WTC11 (cell line): ENCODE measurements around the gene BIRC5. TPM values are rescaled to one million over a fixed set of nuclear protein-coding genes. Genes with fewer than 3 reads are reported as not detected.

Source experiments
- ATF1 ChIP-seq: sonication (generic); formaldehyde crosslinking; IDR thresholded peaks from 2 replicates; pipeline ENCODE4 v1.8.1; 2023; ENCODE audit warnings: mild to moderate bottlenecking, moderate library complexity, missing genetic modification reagents
- CBFB ChIP-seq: sonication (generic); formaldehyde crosslinking; IDR thresholded peaks from 2 replicates; pipeline ENCODE4 v1.8.1; 2022; ENCODE audit warnings: mild to moderate bottlenecking, low read depth, missing genetic modification reagents
- ELF4 ChIP-seq: sonication (generic); formaldehyde crosslinking; IDR thresholded peaks from 2 replicates; pipeline ENCODE4 v1.8.1; 2022; ENCODE audit warnings: low read depth, mild to moderate bottlenecking, moderate library complexity, missing genetic modification reagents
- EMX1 ChIP-seq: fragments of 250-450 bp; sonication (Bioruptor Pico); IDR thresholded peaks from 2 replicates; pipeline ENCODE4 v1.8.0; 2021; ENCODE audit warnings: mild to moderate bottlenecking
- ESRRA ChIP-seq: sonication (generic); formaldehyde crosslinking; IDR thresholded peaks from 2 replicates; pipeline ENCODE4 v1.8.1; 2022; ENCODE audit warnings: mild to moderate bottlenecking, missing genetic modification reagents, borderline replicate concordance
- ETV6 ChIP-seq: sonication (generic); formaldehyde crosslinking; IDR thresholded peaks from 2 replicates; pipeline ENCODE4 v1.8.1; 2022; ENCODE audit warnings: mild to moderate bottlenecking, missing genetic modification reagents
- FOXK1 ChIP-seq: sonication (generic); formaldehyde crosslinking; IDR thresholded peaks from 2 replicates; pipeline ENCODE4 v1.8.0; 2022; ENCODE audit warnings: mild to moderate bottlenecking, moderate library complexity, missing genetic modification reagents
- FOXP1 ChIP-seq: sonication (generic); formaldehyde crosslinking; IDR thresholded peaks from 2 replicates; pipeline ENCODE4 v1.8.0; 2022; ENCODE audit warnings: missing genetic modification reagents, mild to moderate bottlenecking, moderate library complexity, borderline replicate concordance
- GTF2I ChIP-seq: fragments of 250-450 bp; sonication (Bioruptor Pico); conservative IDR thresholded peaks from 2 replicates; pipeline ENCODE4 v1.4.0; 2021; ENCODE audit warnings: mild to moderate bottlenecking
- HMGA2 ChIP-seq: fragments of 250-450 bp; sonication (Bioruptor Pico); IDR thresholded peaks from 2 replicates; pipeline ENCODE4 v1.4.0; 2021; ENCODE audit warnings: mild to moderate bottlenecking, moderate library complexity
- KAT7 ChIP-seq: sonication (generic); formaldehyde crosslinking; IDR thresholded peaks from 2 replicates; pipeline ENCODE4 v1.8.1; 2023; ENCODE audit warnings: missing genetic modification reagents, mild to moderate bottlenecking, borderline replicate concordance
- MXD4 ChIP-seq: fragments of 250-450 bp; sonication (Bioruptor Pico); IDR thresholded peaks from 2 replicates; pipeline ENCODE4 v1.8.0; 2021; ENCODE audit warnings: mild to moderate bottlenecking, moderate library complexity, borderline replicate concordance
- NR1H2 ChIP-seq: sonication (generic); formaldehyde crosslinking; IDR thresholded peaks from 2 replicates; pipeline ENCODE4 v1.9.0; 2021; ENCODE audit warnings: mild to moderate bottlenecking, moderate library complexity, missing genetic modification reagents
- NR2C2 ChIP-seq: sonication (generic); formaldehyde crosslinking; IDR thresholded peaks from 2 replicates; pipeline ENCODE4 v1.8.0; 2022; ENCODE audit warnings: mild to moderate bottlenecking, missing genetic modification reagents
- NR3C1 ChIP-seq: sonication (generic); formaldehyde crosslinking; conservative IDR thresholded peaks from 2 replicates; pipeline ENCODE4 v1.8.1; 2023; ENCODE audit warnings: low read depth, mild to moderate bottlenecking, missing genetic modification reagents
- OVOL2 ChIP-seq: fragments of 250-450 bp; sonication (Bioruptor Pico); IDR thresholded peaks from 2 replicates; pipeline ENCODE4 v1.9.0; 2021; ENCODE audit warnings: mild to moderate bottlenecking, borderline replicate concordance
- RELA ChIP-seq: sonication (generic); formaldehyde crosslinking; IDR thresholded peaks from 2 replicates; pipeline ENCODE4 v1.8.1; 2022; ENCODE audit warnings: missing genetic modification reagents, mild to moderate bottlenecking, borderline replicate concordance
- SMAD3 ChIP-seq: sonication (generic); formaldehyde crosslinking; IDR thresholded peaks from 2 replicates; pipeline ENCODE4 v1.8.0; 2022; ENCODE audit warnings: missing genetic modification reagents, mild to moderate bottlenecking, borderline replicate concordance
- SMAD4 ChIP-seq: sonication (generic); formaldehyde crosslinking; IDR thresholded peaks from 2 replicates; pipeline ENCODE4 v1.8.0; 2022; ENCODE audit warnings: mild to moderate bottlenecking, missing genetic modification reagents
- SP1 ChIP-seq: sonication (generic); formaldehyde crosslinking; conservative IDR thresholded peaks from 2 replicates; pipeline ENCODE4 v1.8.1; 2022; ENCODE audit warnings: missing genetic modification reagents
- TEAD1 ChIP-seq: sonication (generic); formaldehyde crosslinking; IDR thresholded peaks from 2 replicates; pipeline ENCODE4 v1.8.0; 2022; ENCODE audit warnings: mild to moderate bottlenecking, missing genetic modification reagents
- TP53 ChIP-seq: sonication (generic); formaldehyde crosslinking; IDR thresholded peaks from 2 replicates; pipeline ENCODE4 v1.8.1; 2023; ENCODE audit warnings: mild to moderate bottlenecking, missing genetic modification reagents
- ZBTB21 ChIP-seq: sonication (generic); formaldehyde crosslinking; IDR thresholded peaks from 2 replicates; pipeline ENCODE4 v1.8.1; 2023; ENCODE audit warnings: mild to moderate bottlenecking, missing genetic modification reagents, borderline replicate concordance
- ZNF121 ChIP-seq: sonication (generic); formaldehyde crosslinking; IDR thresholded peaks from 2 replicates; pipeline ENCODE4 v1.8.0; 2023; ENCODE audit warnings: missing genetic modification reagents
- ZNF219 ChIP-seq: sonication (generic); formaldehyde crosslinking; IDR thresholded peaks from 2 replicates; pipeline ENCODE4 v1.8.0; 2023; ENCODE audit warnings: missing genetic modification reagents, mild to moderate bottlenecking, borderline replicate concordance
- ZNF232 ChIP-seq: sonication (generic); formaldehyde crosslinking; IDR thresholded peaks from 2 replicates; pipeline ENCODE4 v1.8.0; 2022; ENCODE audit warnings: mild to moderate bottlenecking, missing genetic modification reagents
- ZNF317 ChIP-seq: sonication (generic); formaldehyde crosslinking; IDR thresholded peaks from 2 replicates; pipeline ENCODE4 v1.8.1; 2023; ENCODE audit warnings: low read depth, mild to moderate bottlenecking, moderate library complexity, missing genetic modification reagents, borderline replicate concordance
- ZNF396 ChIP-seq: fragments of 250-450 bp; sonication (Bioruptor Pico); IDR thresholded peaks from 2 replicates; pipeline ENCODE4 v1.8.0; 2021; ENCODE audit warnings: mild to moderate bottlenecking, moderate library complexity, borderline replicate concordance
- ZNF416 ChIP-seq: fragments of 250-450 bp; sonication (Bioruptor Pico); IDR thresholded peaks from 2 replicates; pipeline ENCODE4 v1.9.0; 2021; ENCODE audit warnings: mild to moderate bottlenecking, inconsistent platforms
- total RNA-seq: library from RNA; stranded (reverse); gene quantifications from 3 replicates; pipeline ENCODE4 v1.2.3, GENCODE V29; 2021
- TF ChIP-seq, protein P1 (sequence below): fragments of 250-450 bp; sonication (Bioruptor Pico); IDR thresholded peaks from 2 replicates; pipeline ENCODE4 v1.9.0; 2021; ENCODE audit warnings: mild to moderate bottlenecking
- TF ChIP-seq, protein P2 (sequence below): sonication (generic); formaldehyde crosslinking; IDR thresholded peaks from 2 replicates; pipeline ENCODE4 v1.8.0; 2022; ENCODE audit warnings: mild to moderate bottlenecking, missing genetic modification reagents
- TF ChIP-seq, protein P3 (sequence below): sonication (generic); formaldehyde crosslinking; IDR thresholded peaks from 2 replicates; pipeline ENCODE4 v1.8.1; 2022; ENCODE audit warnings: mild to moderate bottlenecking, missing genetic modification reagents, moderate library complexity, borderline replicate concordance
- TF ChIP-seq, protein P4 (sequence below): sonication (generic); formaldehyde crosslinking; IDR thresholded peaks from 2 replicates; pipeline ENCODE4 v1.8.1; 2023; ENCODE audit warnings: mild to moderate bottlenecking, missing genetic modification reagents, moderate library complexity
- TF ChIP-seq, protein P5 (sequence below): sonication (generic); formaldehyde crosslinking; IDR thresholded peaks from 2 replicates; pipeline ENCODE4 v1.8.1; 2023; ENCODE audit warnings: mild to moderate bottlenecking, missing genetic modification reagents

The BIRC5 gene
- total RNA-seq, 1 experiment from 2014 or later = 115 TPM

DNA sequence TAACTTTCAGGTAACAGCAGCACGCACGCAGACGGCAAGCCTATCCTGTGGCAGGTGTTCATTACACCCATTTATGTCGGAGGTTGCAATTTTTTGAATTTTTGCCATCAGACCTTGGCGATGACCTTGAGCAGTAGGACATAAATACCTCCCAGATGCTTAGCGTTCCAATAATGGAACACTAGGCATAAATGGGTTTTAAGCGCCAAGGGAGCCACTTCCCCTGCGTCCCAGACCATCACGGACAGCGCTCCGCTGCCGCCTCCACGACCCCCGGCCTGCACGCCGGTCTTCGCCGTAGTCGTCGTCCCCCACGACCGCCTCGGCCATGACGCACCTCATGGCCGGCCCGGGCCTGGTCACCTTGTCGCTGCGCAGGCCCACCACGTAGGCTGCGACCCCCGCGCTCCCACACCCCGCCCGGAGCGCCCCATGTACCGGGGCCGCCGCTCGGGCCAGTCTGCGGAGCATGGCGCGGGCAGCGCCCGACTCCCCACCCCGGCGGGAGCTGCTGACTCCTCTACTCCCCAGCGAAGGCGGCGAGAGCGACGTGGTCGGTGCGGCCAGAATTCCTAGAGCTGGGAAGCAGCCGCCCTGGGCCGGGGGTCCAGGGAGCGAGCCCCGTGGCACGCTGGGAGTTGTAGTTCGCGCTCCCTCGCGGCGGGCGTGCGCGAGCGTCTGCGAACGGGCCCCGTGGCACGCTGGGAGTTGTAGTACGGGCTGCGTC, 40.1 kb downstream of the BIRC5 start (continued):
- TF ChIP-seq SP1 (CRISPR knock-in tag) (peak; percentile 57), ZNF396 (CRISPR knock-in tag) (no peak), SMAD3 (peak; percentile 87; the same call in 1 of the 2 replicates), GTF2I (CRISPR knock-in tag) (no peak), MXD4 (CRISPR knock-in tag) (no peak), ETV6 (CRISPR knock-in tag) (no peak; the same call in none of the 2 replicates), EMX1 (CRISPR knock-in tag) (no peak), RELA (CRISPR knock-in tag) (peak; percentile 92; the same call in 1 of the 2 replicates), NR2C2 (CRISPR knock-in tag) (peak; percentile 69), OVOL2 (CRISPR knock-in tag) (no peak), ATF1 (CRISPR knock-in tag) (no peak), SMAD4 (peak; percentile 43; the same call in 1 of the 2 replicates), KAT7 (CRISPR knock-in tag) (no peak), NR3C1 (CRISPR knock-in tag) (no peak), ZNF232 (CRISPR knock-in tag) (no peak), CBFB (CRISPR knock-in tag) (0 out of 2 replicates have a peak, but pooled peaks have one; percentile 83), ELF4 (CRISPR knock-in tag) (peak; percentile 79; the same call in 1 of the 2 replicates), TEAD1 (CRISPR knock-in tag) (no peak; the same call in none of the 2 replicates), ESRRA (CRISPR knock-in tag) (peak; percentile 95), FOXP1 (CRISPR knock-in tag) (peak; percentile 74; the same call in 1 of the 2 replicates), ZNF219 (CRISPR knock-in tag) (peak; percentile 37; the same call in 1 of the 2 replicates), ZNF416 (no peak), ZNF317 (CRISPR knock-in tag) (peak; percentile 48; the same call in 1 of the 2 replicates), TP53 (CRISPR knock-in tag) (no peak; the same call in 1 of the 2 replicates), HMGA2 (CRISPR knock-in tag) (no peak), ZNF121 (CRISPR knock-in tag) (0 out of 2 replicates have a peak, but pooled peaks have one; percentile 25), ZBTB21 (CRISPR knock-in tag) (no peak), NR1H2 (0 out of 2 replicates have a peak, but pooled peaks have one; percentile 69), FOXK1 (no peak)
- TF ChIP-seq, protein P1, sequence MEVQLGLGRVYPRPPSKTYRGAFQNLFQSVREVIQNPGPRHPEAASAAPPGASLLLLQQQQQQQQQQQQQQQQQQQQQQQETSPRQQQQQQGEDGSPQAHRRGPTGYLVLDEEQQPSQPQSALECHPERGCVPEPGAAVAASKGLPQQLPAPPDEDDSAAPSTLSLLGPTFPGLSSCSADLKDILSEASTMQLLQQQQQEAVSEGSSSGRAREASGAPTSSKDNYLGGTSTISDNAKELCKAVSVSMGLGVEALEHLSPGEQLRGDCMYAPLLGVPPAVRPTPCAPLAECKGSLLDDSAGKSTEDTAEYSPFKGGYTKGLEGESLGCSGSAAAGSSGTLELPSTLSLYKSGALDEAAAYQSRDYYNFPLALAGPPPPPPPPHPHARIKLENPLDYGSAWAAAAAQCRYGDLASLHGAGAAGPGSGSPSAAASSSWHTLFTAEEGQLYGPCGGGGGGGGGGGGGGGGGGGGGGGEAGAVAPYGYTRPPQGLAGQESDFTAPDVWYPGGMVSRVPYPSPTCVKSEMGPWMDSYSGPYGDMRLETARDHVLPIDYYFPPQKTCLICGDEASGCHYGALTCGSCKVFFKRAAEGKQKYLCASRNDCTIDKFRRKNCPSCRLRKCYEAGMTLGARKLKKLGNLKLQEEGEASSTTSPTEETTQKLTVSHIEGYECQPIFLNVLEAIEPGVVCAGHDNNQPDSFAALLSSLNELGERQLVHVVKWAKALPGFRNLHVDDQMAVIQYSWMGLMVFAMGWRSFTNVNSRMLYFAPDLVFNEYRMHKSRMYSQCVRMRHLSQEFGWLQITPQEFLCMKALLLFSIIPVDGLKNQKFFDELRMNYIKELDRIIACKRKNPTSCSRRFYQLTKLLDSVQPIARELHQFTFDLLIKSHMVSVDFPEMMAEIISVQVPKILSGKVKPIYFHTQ (CRISPR knock-in tag) = no peak
- TF ChIP-seq, protein P2, sequence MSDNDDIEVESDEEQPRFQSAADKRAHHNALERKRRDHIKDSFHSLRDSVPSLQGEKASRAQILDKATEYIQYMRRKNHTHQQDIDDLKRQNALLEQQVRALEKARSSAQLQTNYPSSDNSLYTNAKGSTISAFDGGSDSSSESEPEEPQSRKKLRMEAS (CRISPR knock-in tag) = peak; percentile 97
- TF ChIP-seq, protein P3, sequence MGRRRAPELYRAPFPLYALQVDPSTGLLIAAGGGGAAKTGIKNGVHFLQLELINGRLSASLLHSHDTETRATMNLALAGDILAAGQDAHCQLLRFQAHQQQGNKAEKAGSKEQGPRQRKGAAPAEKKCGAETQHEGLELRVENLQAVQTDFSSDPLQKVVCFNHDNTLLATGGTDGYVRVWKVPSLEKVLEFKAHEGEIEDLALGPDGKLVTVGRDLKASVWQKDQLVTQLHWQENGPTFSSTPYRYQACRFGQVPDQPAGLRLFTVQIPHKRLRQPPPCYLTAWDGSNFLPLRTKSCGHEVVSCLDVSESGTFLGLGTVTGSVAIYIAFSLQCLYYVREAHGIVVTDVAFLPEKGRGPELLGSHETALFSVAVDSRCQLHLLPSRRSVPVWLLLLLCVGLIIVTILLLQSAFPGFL (CRISPR knock-in tag) = no peak
- TF ChIP-seq, protein P4, sequence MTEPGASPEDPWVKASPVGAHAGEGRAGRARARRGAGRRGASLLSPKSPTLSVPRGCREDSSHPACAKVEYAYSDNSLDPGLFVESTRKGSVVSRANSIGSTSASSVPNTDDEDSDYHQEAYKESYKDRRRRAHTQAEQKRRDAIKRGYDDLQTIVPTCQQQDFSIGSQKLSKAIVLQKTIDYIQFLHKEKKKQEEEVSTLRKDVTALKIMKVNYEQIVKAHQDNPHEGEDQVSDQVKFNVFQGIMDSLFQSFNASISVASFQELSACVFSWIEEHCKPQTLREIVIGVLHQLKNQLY (CRISPR knock-in tag) = no peak
- TF ChIP-seq, protein P5, sequence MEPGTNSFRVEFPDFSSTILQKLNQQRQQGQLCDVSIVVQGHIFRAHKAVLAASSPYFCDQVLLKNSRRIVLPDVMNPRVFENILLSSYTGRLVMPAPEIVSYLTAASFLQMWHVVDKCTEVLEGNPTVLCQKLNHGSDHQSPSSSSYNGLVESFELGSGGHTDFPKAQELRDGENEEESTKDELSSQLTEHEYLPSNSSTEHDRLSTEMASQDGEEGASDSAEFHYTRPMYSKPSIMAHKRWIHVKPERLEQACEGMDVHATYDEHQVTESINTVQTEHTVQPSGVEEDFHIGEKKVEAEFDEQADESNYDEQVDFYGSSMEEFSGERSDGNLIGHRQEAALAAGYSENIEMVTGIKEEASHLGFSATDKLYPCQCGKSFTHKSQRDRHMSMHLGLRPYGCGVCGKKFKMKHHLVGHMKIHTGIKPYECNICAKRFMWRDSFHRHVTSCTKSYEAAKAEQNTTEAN = peak; percentile 75; the same call in 1 of the 2 replicates
